ENCODE measurements around the gene SFPQ.

The SFPQ gene

DNA sequence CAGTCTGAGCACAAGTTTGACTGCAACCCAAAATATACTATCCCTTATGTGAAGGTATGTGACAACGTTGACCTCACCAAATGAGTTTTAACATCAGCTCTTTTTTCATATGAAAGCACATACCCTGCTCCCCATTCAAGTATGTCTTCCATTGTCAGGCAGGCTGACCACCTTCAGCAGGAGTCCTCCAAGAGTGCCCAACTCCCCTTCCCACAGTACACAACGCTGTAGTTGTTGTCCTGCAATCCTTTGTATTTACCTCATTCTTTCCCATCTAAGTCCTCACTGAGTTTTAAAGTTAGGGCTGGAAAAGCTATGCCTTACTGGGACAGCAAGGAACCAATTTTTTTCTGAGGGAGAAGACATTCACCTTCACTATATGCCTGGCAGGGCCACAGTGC is 14.7 kb downstream of the SFPQ start:
- TF ChIP-seq, protein P1, sequence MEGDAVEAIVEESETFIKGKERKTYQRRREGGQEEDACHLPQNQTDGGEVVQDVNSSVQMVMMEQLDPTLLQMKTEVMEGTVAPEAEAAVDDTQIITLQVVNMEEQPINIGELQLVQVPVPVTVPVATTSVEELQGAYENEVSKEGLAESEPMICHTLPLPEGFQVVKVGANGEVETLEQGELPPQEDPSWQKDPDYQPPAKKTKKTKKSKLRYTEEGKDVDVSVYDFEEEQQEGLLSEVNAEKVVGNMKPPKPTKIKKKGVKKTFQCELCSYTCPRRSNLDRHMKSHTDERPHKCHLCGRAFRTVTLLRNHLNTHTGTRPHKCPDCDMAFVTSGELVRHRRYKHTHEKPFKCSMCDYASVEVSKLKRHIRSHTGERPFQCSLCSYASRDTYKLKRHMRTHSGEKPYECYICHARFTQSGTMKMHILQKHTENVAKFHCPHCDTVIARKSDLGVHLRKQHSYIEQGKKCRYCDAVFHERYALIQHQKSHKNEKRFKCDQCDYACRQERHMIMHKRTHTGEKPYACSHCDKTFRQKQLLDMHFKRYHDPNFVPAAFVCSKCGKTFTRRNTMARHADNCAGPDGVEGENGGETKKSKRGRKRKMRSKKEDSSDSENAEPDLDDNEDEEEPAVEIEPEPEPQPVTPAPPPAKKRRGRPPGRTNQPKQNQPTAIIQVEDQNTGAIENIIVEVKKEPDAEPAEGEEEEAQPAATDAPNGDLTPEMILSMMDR (conservative IDR thresholded peaks at IDR 0.05; ENCODE audit: low read length): no peak
- no peak for DNase-seq (ENCODE audit: low read depth)
- no peak overlapping the region for H3K4me3 ChIP-seq (ENCODE audit: low read length)

DNA sequence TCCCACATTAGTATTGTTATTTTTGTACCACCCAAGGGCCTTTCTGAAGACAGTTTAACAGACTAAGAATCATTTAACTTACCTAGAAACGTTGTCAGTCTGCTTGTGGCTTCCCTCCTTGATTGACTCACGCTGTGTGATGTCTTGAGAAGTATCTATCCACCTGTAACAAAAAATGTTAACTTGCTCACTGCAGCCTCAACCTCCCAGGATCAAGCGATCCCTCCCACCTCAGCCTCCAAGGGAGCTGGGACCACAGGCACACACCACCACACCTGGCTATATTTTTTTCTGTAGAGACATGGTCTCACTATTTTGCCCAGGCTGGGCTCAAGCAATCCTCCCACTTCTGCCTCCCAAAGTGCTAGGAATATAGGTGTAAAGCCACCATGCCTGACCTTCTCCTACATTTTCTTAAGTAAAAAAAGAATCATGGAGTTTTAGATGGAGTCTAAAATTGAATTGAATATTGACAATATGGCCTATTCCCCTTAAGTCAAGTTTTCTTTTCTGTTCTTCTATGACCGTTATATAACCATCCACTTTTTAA is 15.6 kb downstream of the SFPQ start:
- TF ChIP-seq, protein P1 (conservative IDR thresholded peaks at IDR 0.05; ENCODE audit: low read length): no peak
- no peak overlapping the region for H3K4me3 ChIP-seq (ENCODE audit: low read length)
- DNase-seq (ENCODE audit: low read depth): no peak

DNA sequence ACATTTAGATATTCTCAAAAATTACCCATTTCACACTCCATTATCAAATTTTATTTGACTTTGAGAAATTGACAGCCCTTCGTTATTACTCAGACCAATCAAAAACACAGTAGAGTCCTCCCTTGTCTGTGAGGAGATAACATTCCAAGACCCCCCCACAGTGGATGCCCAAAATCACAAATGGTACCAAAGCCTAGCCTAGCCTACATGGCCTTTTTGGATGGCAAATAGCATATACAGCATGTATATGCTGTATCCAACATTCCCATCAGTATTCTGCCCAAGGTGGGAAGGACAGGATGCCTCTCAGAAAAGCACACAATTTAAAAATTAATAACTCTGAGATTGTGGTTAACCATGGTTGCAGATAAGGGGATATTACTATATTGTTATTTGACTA is 17.3 kb downstream of the SFPQ start:
- H3K4me3 ChIP-seq (ENCODE audit: low read length): no peak overlapping the region
- TF ChIP-seq, protein P1 (conservative IDR thresholded peaks at IDR 0.05; ENCODE audit: low read length): no peak
- DNase-seq (ENCODE audit: low read depth): no peak

DNA sequence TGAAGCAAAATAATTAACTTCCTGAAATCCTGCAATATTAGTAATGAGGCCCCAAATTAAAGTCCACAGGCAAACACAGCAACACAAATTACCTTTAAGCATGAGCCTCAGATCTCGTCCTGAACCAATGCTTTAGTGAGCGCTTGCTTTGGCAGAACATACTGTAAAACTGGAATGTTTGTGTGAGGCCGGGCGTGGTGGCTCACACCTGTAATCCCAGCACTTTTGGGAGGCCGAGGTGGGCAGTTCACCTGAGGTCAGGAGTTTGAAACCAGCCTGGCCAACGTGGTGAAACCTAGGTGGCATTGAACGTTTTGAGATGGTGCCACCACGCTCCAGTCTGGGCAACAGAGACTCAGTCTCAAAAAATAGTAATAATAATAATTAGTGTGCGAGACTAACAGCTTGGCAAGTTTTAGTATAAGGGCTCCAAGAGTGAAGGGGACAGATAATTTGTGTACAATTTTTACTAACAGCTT is 17.8 kb downstream of the SFPQ start:
- TF ChIP-seq, protein P1 (conservative IDR thresholded peaks at IDR 0.05; ENCODE audit: low read length): no peak
- DNase-seq (ENCODE audit: low read depth): no peak
- H3K4me3 ChIP-seq (ENCODE audit: low read length): no peak overlapping the region

DNA sequence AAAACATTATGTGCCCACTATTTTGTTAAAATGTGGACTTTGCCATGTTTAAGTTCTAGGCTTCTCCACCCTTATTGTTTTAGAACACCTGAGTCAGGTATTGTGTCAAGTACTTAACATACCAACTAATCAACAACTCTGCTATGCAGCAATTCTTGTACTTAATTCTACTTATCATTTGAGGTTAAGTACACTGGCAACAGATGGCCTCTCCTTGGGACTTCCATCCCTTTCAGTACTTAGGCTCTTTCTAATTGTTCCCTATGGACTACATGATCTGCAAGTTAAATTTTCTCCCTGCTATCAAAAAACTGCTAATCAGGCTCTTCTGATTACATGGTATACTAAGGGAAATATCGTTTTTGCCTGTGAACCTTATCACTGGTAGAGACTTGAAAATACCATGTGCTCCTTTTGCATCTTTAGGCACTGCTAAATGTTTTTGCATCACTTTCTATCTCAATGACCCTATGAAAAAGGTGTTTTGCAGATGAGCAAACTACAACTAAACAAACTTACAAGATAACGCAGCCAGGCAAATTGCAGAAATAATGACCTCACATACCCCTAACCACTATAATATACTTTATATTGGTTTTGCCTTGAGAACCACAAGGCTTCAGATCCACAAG is 18.9 kb downstream of the SFPQ start:
- TF ChIP-seq, protein P1 (conservative IDR thresholded peaks at IDR 0.05; ENCODE audit: low read length): no peak
- DNase-seq (ENCODE audit: low read depth): no peak
- no peak overlapping the region for H3K4me3 ChIP-seq (ENCODE audit: low read length)

DNA sequence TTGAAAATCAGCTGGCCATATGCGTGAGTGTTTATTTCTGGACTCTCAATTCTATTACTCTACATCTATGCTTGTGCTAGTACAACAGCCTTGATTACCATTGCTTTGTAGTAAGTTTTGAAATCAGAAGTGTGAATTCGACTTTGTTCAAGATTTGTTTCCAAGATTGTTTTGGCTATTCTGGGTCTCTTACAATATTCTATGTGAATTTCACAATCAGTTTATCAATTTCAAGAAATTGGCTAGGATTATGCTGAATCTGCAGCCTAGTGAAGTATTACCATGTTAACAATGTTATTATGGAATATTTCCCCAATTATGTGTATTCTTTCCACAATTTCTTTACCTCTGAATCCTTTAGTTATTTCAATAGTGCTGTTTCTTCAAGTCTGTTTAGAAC is 19.5 kb downstream of the SFPQ start:
- TF ChIP-seq, protein P1 (conservative IDR thresholded peaks at IDR 0.05; ENCODE audit: low read length): no peak
- H3K4me3 ChIP-seq (ENCODE audit: low read length): no peak overlapping the region
- no peak for DNase-seq (ENCODE audit: low read depth)

DNA sequence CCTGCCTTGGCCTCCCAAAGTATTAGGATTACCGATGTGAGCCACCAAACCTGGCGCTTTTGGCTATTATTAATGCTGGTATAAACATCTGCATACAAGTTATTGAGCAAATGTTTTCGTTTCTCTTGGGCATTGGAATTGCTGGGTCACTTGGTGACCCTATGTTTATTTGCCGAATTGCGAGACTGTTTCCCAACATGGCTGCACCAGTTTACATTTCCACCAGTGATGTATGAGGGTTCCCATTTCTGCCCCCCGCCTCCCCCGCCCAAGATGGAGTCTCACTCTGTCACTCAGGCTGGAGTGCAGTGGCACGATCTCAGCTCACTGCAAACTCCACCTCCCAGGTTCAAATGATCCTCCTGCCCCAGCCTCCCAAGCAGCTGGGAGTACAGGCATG is 20.9 kb downstream of the SFPQ start:
- no peak for DNase-seq (ENCODE audit: low read depth)
- H3K4me3 ChIP-seq (ENCODE audit: low read length): no peak overlapping the region
- TF ChIP-seq, protein P1 (conservative IDR thresholded peaks at IDR 0.05; ENCODE audit: low read length): no peak
